Skeletal muscle tissue (tissue), 4 donors: ENCODE data around the gene FER. TPM values are rescaled to one million over a fixed set of nuclear protein-coding genes. Genes with fewer than 3 reads are reported as not detected.
"Not testable (repeated sequence)": the region's sequence is repeated elsewhere in the genome, so short reads cannot be mapped to it uniquely, and the experiment has no call there.

Source experiments
- H3K27ac ChIP-seq: one replicate; pipeline ENCODE4 v1.7.0; 2013; ENCODE audit warnings: mild to moderate bottlenecking, low read depth, low read length, inconsistent platforms
- H3K27me3 ChIP-seq, 3 donors: one replicate each; pipeline ENCODE4 v1.7.0; 2013; ENCODE audit warnings: low read length in 3 of 3; ENCODE audit not compliant: control insufficient read depth in 3 of 3, insufficient read depth in 3 of 3
- H3K36me3 ChIP-seq, 3 donors: one replicate each; pipeline ENCODE4 v1.7.0; 2013; ENCODE audit warnings: low read length in 3 of 3; ENCODE audit not compliant: control insufficient read depth in 3 of 3, insufficient read depth in 3 of 3
- H3K4me1 ChIP-seq, 3 donors: one replicate each; pipeline ENCODE4 v1.7.0; 2013; ENCODE audit warnings: low read length in 3 of 3, mild to moderate bottlenecking in 3 of 3; ENCODE audit not compliant: control insufficient read depth in 3 of 3, insufficient read depth in 3 of 3
- H3K4me3 ChIP-seq, 3 donors: one replicate each; pipeline ENCODE4 v1.7.0; 2013; ENCODE audit warnings: low read length in 3 of 3
- H3K9ac ChIP-seq, 3 donors: one replicate each; pipeline ENCODE4 v1.7.0; 2013; ENCODE audit warnings: low read length in 3 of 3, mild to moderate bottlenecking in 3 of 3, moderate library complexity in 2 of 3, low read depth in 1 of 3
- H3K9me3 ChIP-seq, 3 donors: one replicate each; pipeline ENCODE4 v1.7.0; 2013; ENCODE audit warnings: low read length in 3 of 3; ENCODE audit not compliant: control insufficient read depth in 3 of 3
- total RNA-seq: library from RNA; depleted of rRNA; stranded (reverse); fragments of >200 nt; gene quantifications from one replicate; pipeline ENCODE4 v1.2.3, GENCODE V29; 2014
- donor health status: Osteomylitis.

FER gene
- total RNA-seq, 1 donor from 2014 or later = 19.8 TPM

GRCh38 chr5:108966910-108967309 lies 219.2 kb downstream of the FER start:
- Histone ChIP-seq H3K27ac (no peak overlapping the region), H3K4me3 (no peak overlapping the region), H3K36me3 (no peaks in the 10 kb centered on the region), H3K9ac (no peak overlapping the region), H3K27me3 (no peaks in the 10 kb centered on the region), H3K4me1 (no peaks in the 10 kb centered on the region), H3K9me3 (no peaks in the 10 kb centered on the region)

GRCh38 chr5:108974594-108974993 lies 226.9 kb downstream of the FER start:
- Histone ChIP-seq H3K4me3 (no peak overlapping the region), H3K36me3 (no peaks in the 10 kb centered on the region), H3K27me3 (no peaks in the 10 kb centered on the region), H3K9ac (no peak overlapping the region), H3K4me1 (no peaks in the 10 kb centered on the region), H3K9me3 (no peaks in the 10 kb centered on the region), H3K27ac (no peak overlapping the region)

- Histone ChIP-seq H3K4me1 (no peaks in the 10 kb centered on the region), H3K9me3 (no peaks in the 10 kb centered on the region), H3K27me3 (no peaks in the 10 kb centered on the region), H3K9ac (no peak overlapping the region), H3K4me3 (no peak overlapping the region), H3K36me3 (no peaks in the 10 kb centered on the region), H3K27ac (no peak overlapping the region)
Observed at GRCh38 chr5:108975697-108976096, 228.0 kb downstream of the FER start.

GRCh38 chr5:108983461-108984092 lies 235.9 kb downstream of the FER start:
- Histone ChIP-seq H3K4me3 (no peak overlapping the region), H3K36me3 (no peaks in the 10 kb centered on the region), H3K27ac (no peak overlapping the region), H3K9ac (no peak overlapping the region), H3K4me1 (no peaks in the 10 kb centered on the region), H3K9me3 (no peaks in the 10 kb centered on the region), H3K27me3 (no peaks in the 10 kb centered on the region)

GRCh38 chr5:108989761-108990392 lies 242.2 kb downstream of the FER start:
- Histone ChIP-seq H3K27ac (no peak overlapping the region), H3K27me3 (no peaks in the 10 kb centered on the region), H3K4me3 (no peak overlapping the region), H3K9ac (no peak overlapping the region), H3K36me3 (no peaks in the 10 kb centered on the region), H3K9me3 (no peaks in the 10 kb centered on the region), H3K4me1 (no peaks in the 10 kb centered on the region)

- not testable (repeated sequence) for H3K4me1 ChIP-seq, H3K36me3 ChIP-seq, H3K27ac ChIP-seq, H3K4me3 ChIP-seq, H3K9me3 ChIP-seq, H3K27me3 ChIP-seq, H3K9ac ChIP-seq
Observed at GRCh38 chr5:108992396-108993085, 244.8 kb downstream of the FER start.

- not testable (repeated sequence) for H3K27ac ChIP-seq, H3K9me3 ChIP-seq, H3K36me3 ChIP-seq, H3K4me3 ChIP-seq, H3K4me1 ChIP-seq, H3K9ac ChIP-seq, H3K27me3 ChIP-seq
Observed at GRCh38 chr5:108993440-108993839, 245.7 kb downstream of the FER start.

GRCh38 chr5:108997720-108998119 lies 250.0 kb downstream of the FER start:
- Histone ChIP-seq H3K27ac (no peak overlapping the region), H3K9ac (no peak overlapping the region), H3K36me3 (peaks cover 0 to 7% (median 3%) of the 10 kb centered on the region in 3 donors), H3K4me3 (no peak overlapping the region), H3K4me1 (no peaks in the 10 kb centered on the region), H3K27me3 (no peaks in the 10 kb centered on the region), H3K9me3 (no peaks in the 10 kb centered on the region)

GRCh38 chr5:108998216-108998615 lies 250.5 kb downstream of the FER start:
- Histone ChIP-seq H3K4me1 (no peaks in the 10 kb centered on the region), H3K9ac (no peak overlapping the region), H3K9me3 (no peaks in the 10 kb centered on the region), H3K4me3 (no peak overlapping the region), H3K27me3 (no peaks in the 10 kb centered on the region), H3K27ac (no peak overlapping the region), H3K36me3 (peaks cover 0 to 7% (median 3%) of the 10 kb centered on the region in 3 donors)

- Histone ChIP-seq H3K27ac (no peak overlapping the region), H3K4me3 (no peak overlapping the region), H3K9me3 (no peaks in the 10 kb centered on the region), H3K36me3 (no peaks in the 10 kb centered on the region), H3K27me3 (no peaks in the 10 kb centered on the region), H3K9ac (no peak overlapping the region), H3K4me1 (no peaks in the 10 kb centered on the region)
Observed at GRCh38 chr5:109003928-109004327, 256.2 kb downstream of the FER start.
